Right atrium auricular region (tissue), 2 donors: Measurements from ENCODE around the gene TMEFF2. TPM values are rescaled to one million over a fixed set of nuclear protein-coding genes. Genes with fewer than 3 reads are reported as not detected.

Experiments
- DNase-seq: peaks from one replicate; pipeline ENCODE4 v3.0.0-alpha.2; 2019; ENCODE audit warnings: low spot score
- H3K27ac ChIP-seq, 2 donors: fragments of 200-600 bp; sonication (generic); 1 replicate in 1 of 2; 2 replicates in 1 of 2; pipeline ENCODE4 v1.5.1; 2016 to 2019
- H3K27me3 ChIP-seq, 2 donors: fragments of 200-600 bp; sonication (generic); one replicate each; pipeline versions ENCODE4 v1.5.1 to v1.6.0; 2017 to 2019
- H3K36me3 ChIP-seq: fragments of 200-600 bp; sonication (generic); one replicate; pipeline ENCODE4 v1.5.1; 2016
- H3K4me1 ChIP-seq, 2 donors: fragments of 200-600 bp; sonication (generic); one replicate each; pipeline versions ENCODE4 v1.5.1 to v1.6.0; 2017 to 2019
- H3K4me3 ChIP-seq, 2 donors: fragments of 200-600 bp; sonication (generic); 1 replicate in 1 of 2; 2 replicates in 1 of 2; pipeline ENCODE4 v1.5.1; 2017 to 2019; ENCODE audit warnings: mild to moderate bottlenecking in 1 of 2, moderate library complexity in 1 of 2
- H3K9me3 ChIP-seq, 2 donors: fragments of 200-600 bp; sonication (generic); one replicate each; pipeline ENCODE4 v1.5.1; 2019
- total RNA-seq, 2 donors: library from RNA; depleted of rRNA; stranded (reverse); fragments of >200 nt; gene quantifications; one replicate each; pipeline ENCODE4 v1.1.0, GENCODE V29; 2016
- TF ChIP-seq, protein P1 (sequence below), 2 donors: fragments of 200-600 bp; sonication (generic); IDR thresholded peaks; one replicate each; pipeline ENCODE4 v1.5.1; 2019; ENCODE audit warnings: antibody characterized with exemption in 2 of 2

TMEFF2 gene
- total RNA-seq, 2 donors from 2014 or later: 0.56 TPM; not detected in 1

DNA sequence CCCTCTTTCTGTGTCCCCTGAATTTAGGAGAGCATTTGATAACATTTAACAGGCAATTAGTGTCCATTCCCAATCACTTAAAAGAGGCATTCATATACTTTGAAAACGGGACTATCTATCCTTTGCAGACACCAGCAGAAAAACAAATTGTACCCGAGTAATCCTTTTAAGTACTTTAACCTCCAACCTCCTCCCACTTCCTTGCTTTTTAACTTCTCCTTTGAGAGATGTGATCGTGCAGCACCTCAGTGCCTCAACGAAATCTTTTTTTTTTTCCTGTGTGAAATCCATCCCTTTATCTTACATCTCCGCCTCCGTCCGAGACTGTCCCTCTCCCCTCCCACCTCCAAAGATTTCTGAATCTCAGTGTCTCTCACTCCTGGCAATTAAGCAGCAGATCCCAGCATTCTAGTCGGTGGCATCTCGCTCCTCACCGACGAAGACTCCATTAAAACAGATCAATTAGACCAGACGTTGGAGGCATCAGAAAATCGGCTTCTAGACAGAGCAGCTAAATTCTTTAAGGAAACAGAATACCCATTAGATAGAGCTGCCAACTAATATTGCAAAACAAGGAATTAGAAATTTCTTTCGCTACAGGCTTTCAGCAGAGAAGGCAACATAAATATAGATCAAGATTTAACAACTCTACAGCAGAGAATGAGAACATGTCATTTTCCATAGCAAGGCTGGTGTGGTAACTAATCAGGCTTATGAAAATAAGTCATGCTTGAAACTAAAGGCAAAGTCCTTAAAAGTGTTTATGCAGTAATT is 1.9 kb upstream of the TMEFF2 start:
- Histone ChIP-seq H3K9me3 (no peaks in the 10 kb centered on the region), H3K36me3 (no peaks in the 10 kb centered on the region), H3K27ac (no peak overlapping the region), H3K4me1 (peaks cover 0 to 28% of the 10 kb centered on the region in 2 donors), H3K4me3 (peak overlapping the region in 1 of 2 donors; percentile 50), H3K27me3 (peaks cover 16 to 29% of the 10 kb centered on the region in 2 donors)
- DNase-seq: no peak
- TF ChIP-seq, protein P1, sequence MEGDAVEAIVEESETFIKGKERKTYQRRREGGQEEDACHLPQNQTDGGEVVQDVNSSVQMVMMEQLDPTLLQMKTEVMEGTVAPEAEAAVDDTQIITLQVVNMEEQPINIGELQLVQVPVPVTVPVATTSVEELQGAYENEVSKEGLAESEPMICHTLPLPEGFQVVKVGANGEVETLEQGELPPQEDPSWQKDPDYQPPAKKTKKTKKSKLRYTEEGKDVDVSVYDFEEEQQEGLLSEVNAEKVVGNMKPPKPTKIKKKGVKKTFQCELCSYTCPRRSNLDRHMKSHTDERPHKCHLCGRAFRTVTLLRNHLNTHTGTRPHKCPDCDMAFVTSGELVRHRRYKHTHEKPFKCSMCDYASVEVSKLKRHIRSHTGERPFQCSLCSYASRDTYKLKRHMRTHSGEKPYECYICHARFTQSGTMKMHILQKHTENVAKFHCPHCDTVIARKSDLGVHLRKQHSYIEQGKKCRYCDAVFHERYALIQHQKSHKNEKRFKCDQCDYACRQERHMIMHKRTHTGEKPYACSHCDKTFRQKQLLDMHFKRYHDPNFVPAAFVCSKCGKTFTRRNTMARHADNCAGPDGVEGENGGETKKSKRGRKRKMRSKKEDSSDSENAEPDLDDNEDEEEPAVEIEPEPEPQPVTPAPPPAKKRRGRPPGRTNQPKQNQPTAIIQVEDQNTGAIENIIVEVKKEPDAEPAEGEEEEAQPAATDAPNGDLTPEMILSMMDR (IDR thresholded peaks at IDR 0.05): no peak

DNA sequence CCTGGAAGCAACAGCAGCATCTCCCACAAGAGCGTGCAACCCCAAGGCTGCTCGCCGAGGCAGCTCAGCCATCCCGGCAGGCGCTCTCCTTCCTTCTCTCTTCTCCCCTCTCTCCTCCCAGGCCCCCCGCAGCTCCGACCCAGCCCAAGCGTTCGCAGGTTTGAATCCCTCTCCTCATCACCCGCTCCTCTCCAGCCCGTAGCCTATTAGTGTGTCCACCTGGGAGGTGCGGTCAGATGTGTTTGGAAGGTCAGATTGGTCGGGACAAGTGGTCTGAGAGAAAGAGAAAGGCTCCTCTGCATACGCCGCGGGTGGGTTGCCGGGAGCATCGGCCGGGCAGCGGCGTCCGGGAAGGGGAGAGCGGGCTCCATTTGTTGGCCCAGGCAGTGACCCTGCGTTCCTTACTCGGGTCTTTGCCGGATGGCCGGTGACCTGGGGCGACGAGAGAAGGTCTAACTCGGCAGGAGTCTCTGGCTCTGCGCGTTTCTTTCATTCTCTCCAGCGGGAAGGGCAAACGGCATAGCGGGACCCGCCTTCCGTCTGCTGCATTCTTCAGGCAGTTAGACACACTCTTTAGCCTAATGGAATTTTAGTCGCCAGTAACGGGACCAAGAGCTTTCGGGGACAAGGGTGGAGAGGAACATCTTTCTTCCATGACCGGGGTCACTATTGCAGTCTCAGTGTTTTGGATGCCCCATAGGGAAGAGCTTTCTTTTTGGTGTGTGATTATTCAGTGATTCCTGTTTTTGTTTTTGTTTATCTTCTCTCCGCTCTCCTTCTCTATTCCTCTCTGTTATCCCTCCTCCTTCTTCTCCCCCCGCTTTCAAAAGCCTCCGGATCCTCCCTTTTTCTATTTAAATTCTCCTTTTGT is 1.1 kb upstream of the TMEFF2 start:
- H3K27ac ChIP-seq: no peak overlapping the region
- peak; percentile 59 for DNase-seq
- no peaks in the 10 kb centered on the region for H3K9me3 ChIP-seq
- TF ChIP-seq, protein P1 (IDR thresholded peaks at IDR 0.05): no peak
- H3K27me3 ChIP-seq: peaks cover 16 to 29% of the 10 kb centered on the region in 2 donors
- peaks cover 0 to 28% of the 10 kb centered on the region in 2 donors for H3K4me1 ChIP-seq
- peak overlapping the region; percentile 33 to 50 for H3K4me3 ChIP-seq
- H3K36me3 ChIP-seq: no peaks in the 10 kb centered on the region

DNA sequence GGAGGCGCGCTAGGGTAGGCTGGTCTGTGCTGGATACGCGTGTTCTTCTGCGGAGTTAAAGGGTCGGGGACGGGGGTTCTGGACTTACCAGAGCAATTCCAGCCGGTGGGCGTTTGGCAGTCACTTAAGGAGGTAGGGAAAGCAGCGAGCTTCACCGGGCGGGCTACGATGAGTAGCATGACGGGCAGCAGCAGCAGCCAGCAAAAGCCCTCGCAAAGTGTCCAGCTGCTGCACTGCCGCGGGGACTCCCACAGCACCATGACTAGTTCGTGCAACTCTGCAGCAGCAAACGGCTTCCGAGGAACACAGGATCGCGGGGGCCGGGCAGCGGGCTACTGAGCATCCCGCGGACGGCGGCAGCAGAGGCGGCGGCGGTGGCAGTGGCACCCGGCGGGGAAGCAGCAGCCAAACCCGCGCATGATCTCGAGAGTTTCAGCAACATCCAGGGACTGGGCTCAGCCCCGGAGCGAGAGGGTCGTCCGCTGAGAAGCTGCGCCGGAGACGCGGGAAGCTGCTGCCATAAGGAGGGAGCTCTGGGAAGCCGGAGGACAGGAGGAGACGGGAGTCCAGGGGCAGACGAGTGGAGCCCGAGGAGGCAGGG is 368 bp downstream of the TMEFF2 start:
- no peaks in the 10 kb centered on the region for H3K36me3 ChIP-seq
- TF ChIP-seq, protein P1 (IDR thresholded peaks at IDR 0.05): no peak
- peak; percentile 59 for DNase-seq
- H3K4me1 ChIP-seq: peaks cover 0 to 28% of the 10 kb centered on the region in 2 donors
- peaks cover 16 to 29% of the 10 kb centered on the region in 2 donors for H3K27me3 ChIP-seq
- no peaks in the 10 kb centered on the region for H3K9me3 ChIP-seq
- H3K27ac ChIP-seq: no peak overlapping the region
- H3K4me3 ChIP-seq: peak overlapping the region; percentile 33 to 50

DNA sequence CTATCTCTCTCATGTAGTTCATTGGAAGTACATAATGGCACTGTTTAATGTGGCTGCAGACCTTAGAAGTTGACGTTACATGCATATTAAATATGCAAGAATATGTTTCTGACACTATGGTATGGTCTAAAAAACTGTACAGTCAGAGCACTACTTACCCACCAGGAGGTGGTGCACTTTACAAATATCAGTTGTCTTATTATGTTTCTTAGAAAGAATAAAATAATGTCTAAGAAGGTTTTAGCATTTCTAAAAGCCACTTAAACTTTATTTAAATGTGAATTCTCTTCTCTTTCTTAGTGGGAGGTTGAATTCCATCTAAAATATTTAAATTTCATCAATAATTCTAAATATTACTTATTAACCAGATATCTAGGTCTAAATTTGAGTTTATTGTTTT is 4.3 kb downstream of the TMEFF2 start:
- Histone ChIP-seq H3K27me3 (peaks cover 0 to 15% of the 10 kb centered on the region in 2 donors), H3K9me3 (no peaks in the 10 kb centered on the region)
- no peak for DNase-seq

DNA sequence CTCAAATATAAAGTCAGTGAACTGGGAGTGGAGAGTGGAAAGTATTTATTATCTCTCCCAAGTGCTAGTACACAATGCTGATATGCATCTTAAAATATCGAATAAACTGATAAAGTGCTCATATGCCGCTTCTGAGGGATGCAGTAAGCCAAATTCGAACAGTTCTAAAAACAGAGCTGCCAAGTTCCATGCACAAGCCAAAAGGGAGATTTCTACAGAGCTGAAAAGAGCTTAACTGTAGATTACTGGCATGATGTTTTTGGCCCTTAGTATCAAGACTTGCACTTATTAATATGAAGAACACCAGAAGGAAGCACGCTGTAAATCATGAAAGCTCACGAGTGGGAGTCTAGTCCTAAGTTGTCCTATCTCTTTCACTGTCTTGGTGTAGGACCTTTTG is 7.9 kb downstream of the TMEFF2 start:
- Histone ChIP-seq H3K9me3 (no peaks in the 10 kb centered on the region), H3K27ac (no peak overlapping the region), H3K4me1 (no peaks in the 10 kb centered on the region), H3K36me3 (no peaks in the 10 kb centered on the region), H3K4me3 (no peak overlapping the region), H3K27me3 (no peaks in the 10 kb centered on the region)
- DNase-seq: no peak
- TF ChIP-seq, protein P1 (IDR thresholded peaks at IDR 0.05): no peak

More for the DNA sequence above, 4.3 kb downstream of the TMEFF2 start:
- Histone ChIP-seq H3K36me3 (no peaks in the 10 kb centered on the region), H3K4me3 (no peak overlapping the region), H3K4me1 (peaks cover 0 to 15% of the 10 kb centered on the region in 2 donors), H3K27ac (no peak overlapping the region)
- TF ChIP-seq, protein P1 (IDR thresholded peaks at IDR 0.05): peak in 1 of 2 donors; percentile 48
